ENCODE data around the gene DUSP16.

Gene DUSP16

DNA sequence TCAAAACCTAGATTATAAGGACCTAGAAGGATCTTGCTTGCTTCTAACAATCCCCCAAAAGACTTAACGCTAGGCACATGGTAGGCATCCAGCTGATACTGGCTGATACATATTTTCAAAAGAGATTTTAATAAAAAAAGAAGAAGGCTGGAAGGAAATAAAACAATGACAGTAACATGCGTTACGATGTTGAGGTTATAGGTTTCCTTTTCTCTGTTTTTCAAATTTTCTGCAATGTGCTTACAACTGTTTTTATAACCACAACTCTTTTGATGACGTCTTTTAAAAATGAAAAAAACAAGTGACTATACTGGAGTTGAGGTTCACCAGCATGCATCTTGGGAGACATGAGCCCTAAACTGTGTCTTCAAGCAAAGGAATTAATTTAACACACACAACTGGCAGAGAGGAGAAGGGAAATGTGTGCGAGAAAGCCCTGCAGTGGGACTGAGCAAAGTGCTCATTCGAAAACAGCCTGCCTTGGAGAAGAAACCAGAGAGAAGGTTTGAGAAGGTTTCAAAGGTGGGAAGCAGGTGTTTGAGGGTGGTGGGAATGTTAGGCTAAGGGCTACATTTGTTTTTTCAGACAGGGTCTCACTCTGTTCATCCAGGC lies 80.4 kb downstream of the DUSP16 start:
- H3K4me3 ChIP-seq (ENCODE audit: low read depth, low read length), result no peak overlapping the region
- WGBS (ENCODE audit: extremely low coverage, insufficient coverage, insufficient read length), result no CpG with 5 or more reads among the region's 6 CpGs
- H2BK5ac ChIP-seq (ENCODE audit: low read depth, low read length, poor library complexity), result no peak overlapping the region
- H4K91ac ChIP-seq (ENCODE audit: low read depth, low read length), result no peak overlapping the region
- H3K27me3 ChIP-seq (ENCODE audit: insufficient read depth, low read length), result no peaks in the 10 kb centered on the region
- H3K14ac ChIP-seq (ENCODE audit: low read length), result no peak overlapping the region
- H2BK120ac ChIP-seq (ENCODE audit: insufficient read depth, low read length, poor library complexity), result no peak overlapping the region
- no peaks in the 10 kb centered on the region for H3K9me3 ChIP-seq (ENCODE audit: insufficient read depth, low read depth, low read length)
- no peaks in the 10 kb centered on the region for H3K4me1 ChIP-seq (ENCODE audit: control insufficient read depth in 1 of 2, insufficient read depth in 2 of 2, low read length in 2 of 2)
- no peak overlapping the region for H3K4ac ChIP-seq (ENCODE audit: low read depth, low read length)
- no peak overlapping the region for H2BK12ac ChIP-seq (ENCODE audit: low read length)
- no peak for DNase-seq
- no peak overlapping the region for H3K27ac ChIP-seq (ENCODE audit: low read depth, low read length)
- no peak overlapping the region for H2AK5ac ChIP-seq (ENCODE audit: low read length)
- no peaks in the 10 kb centered on the region for H3K79me2 ChIP-seq (ENCODE audit: control insufficient read depth, insufficient read depth, low read length, poor library complexity)
- H3K4me2 ChIP-seq (ENCODE audit: low read length), result no peak overlapping the region
- H4K8ac ChIP-seq (ENCODE audit: low read depth, low read length), result no peak overlapping the region
- H3K23ac ChIP-seq (ENCODE audit: low read length), result no peak overlapping the region
- peaks cover 8 to 14% of the 10 kb centered on the region in 2 experiments for H3K36me3 ChIP-seq (ENCODE audit: control insufficient read depth in 1 of 2, insufficient read depth in 2 of 2, low read length in 2 of 2)
- H4K12ac ChIP-seq (ENCODE audit: low read depth, low read length), result no peak overlapping the region
- no peak overlapping the region for H3K9ac ChIP-seq (ENCODE audit: low read length)
- H2AFZ ChIP-seq (ENCODE audit: insufficient read depth, low read length, poor library complexity), result no peak overlapping the region
- H3K18ac ChIP-seq (ENCODE audit: low read length), result no peak overlapping the region
- no peaks in the 10 kb centered on the region for H3K79me1 ChIP-seq (ENCODE audit: low read length)

DNA sequence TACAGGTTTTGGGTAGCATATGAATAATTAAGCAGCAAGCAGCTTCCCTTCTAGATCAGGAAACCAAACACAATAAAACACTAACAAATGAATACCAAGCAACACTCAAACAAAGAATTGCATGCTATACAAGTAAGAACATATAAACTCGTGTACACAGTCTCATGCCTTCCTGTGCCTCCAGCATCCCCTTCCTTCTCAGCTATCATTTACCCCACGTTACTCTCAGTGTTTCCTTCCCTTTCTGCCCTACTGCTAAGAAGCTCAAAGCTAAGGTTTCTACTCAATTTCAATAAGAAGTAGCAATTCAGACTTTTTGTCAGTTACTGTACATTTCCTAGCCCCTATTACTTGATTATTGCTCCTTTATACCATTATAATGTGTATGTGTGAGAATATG lies 81.0 kb downstream of the DUSP16 start:
- no peak overlapping the region for H2BK12ac ChIP-seq (ENCODE audit: low read length)
- H3K27ac ChIP-seq (ENCODE audit: low read depth, low read length), result no peak overlapping the region
- peaks cover 14 to 20% of the 10 kb centered on the region in 2 experiments for H3K36me3 ChIP-seq (ENCODE audit: control insufficient read depth in 1 of 2, insufficient read depth in 2 of 2, low read length in 2 of 2)
- H2BK120ac ChIP-seq (ENCODE audit: insufficient read depth, low read length, poor library complexity), result no peak overlapping the region
- H3K14ac ChIP-seq (ENCODE audit: low read length), result no peak overlapping the region
- H4K12ac ChIP-seq (ENCODE audit: low read depth, low read length), result no peak overlapping the region
- no peak overlapping the region for H3K4me3 ChIP-seq (ENCODE audit: low read depth, low read length)
- no peaks in the 10 kb centered on the region for H3K4me1 ChIP-seq (ENCODE audit: control insufficient read depth in 1 of 2, insufficient read depth in 2 of 2, low read length in 2 of 2)
- WGBS (ENCODE audit: extremely low coverage, insufficient coverage, insufficient read length), result no CpG with 5 or more reads among the region's 2 CpGs
- H3K79me1 ChIP-seq (ENCODE audit: low read length), result no peaks in the 10 kb centered on the region
- no peaks in the 10 kb centered on the region for H3K79me2 ChIP-seq (ENCODE audit: control insufficient read depth, insufficient read depth, low read length, poor library complexity)
- H3K4ac ChIP-seq (ENCODE audit: low read depth, low read length), result no peak overlapping the region
- no peak overlapping the region for H4K91ac ChIP-seq (ENCODE audit: low read depth, low read length)
- no peak overlapping the region for H4K8ac ChIP-seq (ENCODE audit: low read depth, low read length)
- no peaks in the 10 kb centered on the region for H3K27me3 ChIP-seq (ENCODE audit: insufficient read depth, low read length)
- DNase-seq, result no peak
- no peaks in the 10 kb centered on the region for H3K9me3 ChIP-seq (ENCODE audit: insufficient read depth, low read depth, low read length)
- no peak overlapping the region for H3K9ac ChIP-seq (ENCODE audit: low read length)
- H2AK5ac ChIP-seq (ENCODE audit: low read length), result no peak overlapping the region
- H2BK5ac ChIP-seq (ENCODE audit: low read depth, low read length, poor library complexity), result no peak overlapping the region
- H3K18ac ChIP-seq (ENCODE audit: low read length), result no peak overlapping the region
- no peak overlapping the region for H3K23ac ChIP-seq (ENCODE audit: low read length)
- H2AFZ ChIP-seq (ENCODE audit: insufficient read depth, low read length, poor library complexity), result no peak overlapping the region
- H3K4me2 ChIP-seq (ENCODE audit: low read length), result no peak overlapping the region

DNA sequence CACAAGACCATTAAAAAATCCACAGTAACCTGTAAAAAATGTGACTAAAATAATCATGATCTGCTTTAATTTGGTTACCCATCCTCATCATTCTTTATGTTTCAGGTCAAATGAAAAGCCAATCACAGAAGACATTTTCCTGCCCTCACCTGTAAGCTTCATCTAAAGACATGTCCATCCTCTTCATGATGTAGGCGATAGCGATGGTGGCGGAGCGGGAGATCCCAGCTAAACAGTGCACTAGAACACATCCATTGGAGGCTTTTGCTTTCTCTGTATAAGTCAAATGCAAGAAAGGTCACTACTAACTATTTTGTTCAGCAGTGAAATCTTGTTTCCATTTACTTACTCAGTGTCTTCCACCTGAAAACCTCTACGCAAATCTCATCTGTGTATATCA lies 82.6 kb downstream of the DUSP16 start:
- Histone ChIP-seq H2AFZ (ENCODE audit: insufficient read depth, low read length, poor library complexity) (no peak overlapping the region), H2BK5ac (ENCODE audit: low read depth, low read length, poor library complexity) (no peak overlapping the region), H2BK12ac (ENCODE audit: low read length) (no peak overlapping the region), H3K4me2 (ENCODE audit: low read length) (no peak overlapping the region), H4K8ac (ENCODE audit: low read depth, low read length) (no peak overlapping the region), H3K27ac (ENCODE audit: low read depth, low read length) (no peak overlapping the region), H3K36me3 (ENCODE audit: control insufficient read depth in 1 of 2, insufficient read depth in 2 of 2, low read length in 2 of 2) (peaks cover 16 to 21% of the 10 kb centered on the region in 2 experiments), H2BK120ac (ENCODE audit: insufficient read depth, low read length, poor library complexity) (no peak overlapping the region), H4K91ac (ENCODE audit: low read depth, low read length) (no peak overlapping the region), H3K9me3 (ENCODE audit: insufficient read depth, low read depth, low read length) (no peaks in the 10 kb centered on the region), H3K4me3 (ENCODE audit: low read depth, low read length) (no peak overlapping the region), H3K27me3 (ENCODE audit: insufficient read depth, low read length) (no peaks in the 10 kb centered on the region), H3K23ac (ENCODE audit: low read length) (no peak overlapping the region), H3K79me1 (ENCODE audit: low read length) (no peaks in the 10 kb centered on the region), H3K4ac (ENCODE audit: low read depth, low read length) (no peak overlapping the region), H3K9ac (ENCODE audit: low read length) (no peak overlapping the region), H4K12ac (ENCODE audit: low read depth, low read length) (no peak overlapping the region), H2AK5ac (ENCODE audit: low read length) (no peak overlapping the region), H3K4me1 (ENCODE audit: control insufficient read depth in 1 of 2, insufficient read depth in 2 of 2, low read length in 2 of 2) (no peaks in the 10 kb centered on the region), H3K79me2 (ENCODE audit: control insufficient read depth, insufficient read depth, low read length, poor library complexity) (no peaks in the 10 kb centered on the region), H3K18ac (ENCODE audit: low read length) (no peak overlapping the region), H3K14ac (ENCODE audit: low read length) (no peak overlapping the region)
- no peak for DNase-seq
- WGBS (ENCODE audit: extremely low coverage, insufficient coverage, insufficient read length), result no CpG with 5 or more reads among the region's 5 CpGs

DNA sequence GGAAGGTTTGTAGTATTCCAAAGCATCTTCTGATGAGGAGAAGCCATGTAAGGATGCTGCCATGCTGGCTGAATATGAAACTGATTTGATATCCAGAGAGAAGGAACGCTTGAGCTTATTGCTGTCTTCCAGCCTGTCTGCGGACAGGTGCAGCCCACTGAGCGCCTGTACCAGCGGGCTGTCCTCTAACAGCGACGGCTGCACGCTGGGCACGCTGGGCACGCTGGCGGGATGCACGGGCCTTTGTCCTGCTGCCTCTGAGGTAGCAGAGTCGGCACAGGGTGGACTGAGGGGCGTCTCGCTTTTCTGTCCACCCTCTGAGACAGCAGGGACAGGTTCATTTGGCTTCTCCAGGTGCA lies 85.2 kb downstream of the DUSP16 start:
- Histone ChIP-seq H2BK12ac (ENCODE audit: low read length) (no peak overlapping the region), H2AFZ (ENCODE audit: insufficient read depth, low read length, poor library complexity) (no peak overlapping the region), H2BK5ac (ENCODE audit: low read depth, low read length, poor library complexity) (no peak overlapping the region), H3K9me3 (ENCODE audit: insufficient read depth, low read depth, low read length) (no peaks in the 10 kb centered on the region), H3K4me1 (ENCODE audit: control insufficient read depth in 1 of 2, insufficient read depth in 2 of 2, low read length in 2 of 2) (no peaks in the 10 kb centered on the region), H4K91ac (ENCODE audit: low read depth, low read length) (no peak overlapping the region), H2BK120ac (ENCODE audit: insufficient read depth, low read length, poor library complexity) (no peak overlapping the region), H3K27ac (ENCODE audit: low read depth, low read length) (no peak overlapping the region), H4K8ac (ENCODE audit: low read depth, low read length) (no peak overlapping the region), H3K27me3 (ENCODE audit: insufficient read depth, low read length) (no peaks in the 10 kb centered on the region), H3K23ac (ENCODE audit: low read length) (no peak overlapping the region), H3K79me1 (ENCODE audit: low read length) (no peaks in the 10 kb centered on the region), H2AK5ac (ENCODE audit: low read length) (no peak overlapping the region), H4K12ac (ENCODE audit: low read depth, low read length) (no peak overlapping the region), H3K4me2 (ENCODE audit: low read length) (no peak overlapping the region), H3K9ac (ENCODE audit: low read length) (no peak overlapping the region), H3K14ac (ENCODE audit: low read length) (no peak overlapping the region), H3K4ac (ENCODE audit: low read depth, low read length) (no peak overlapping the region), H3K18ac (ENCODE audit: low read length) (no peak overlapping the region), H3K36me3 (ENCODE audit: control insufficient read depth in 1 of 2, insufficient read depth in 2 of 2, low read length in 2 of 2) (peaks cover 16 to 20% of the 10 kb centered on the region in 2 experiments), H3K79me2 (ENCODE audit: control insufficient read depth, insufficient read depth, low read length, poor library complexity) (no peaks in the 10 kb centered on the region), H3K4me3 (ENCODE audit: low read depth, low read length) (no peak overlapping the region)
- no peak for DNase-seq
- WGBS (ENCODE audit: extremely low coverage, insufficient coverage, insufficient read length), result no CpG with 5 or more reads among the region's 14 CpGs
